Measurements from ENCODE around the gene RPS6KA2.

Gene RPS6KA2

GRCh38 chr6:166478782-166479592 lies 148.1 kb downstream of the RPS6KA2 start:
- no peak for DNase-seq

- no peak for DNase-seq
Observed at GRCh38 chr6:166477647-166478365, 149.2 kb downstream of the RPS6KA2 start.

DNA sequence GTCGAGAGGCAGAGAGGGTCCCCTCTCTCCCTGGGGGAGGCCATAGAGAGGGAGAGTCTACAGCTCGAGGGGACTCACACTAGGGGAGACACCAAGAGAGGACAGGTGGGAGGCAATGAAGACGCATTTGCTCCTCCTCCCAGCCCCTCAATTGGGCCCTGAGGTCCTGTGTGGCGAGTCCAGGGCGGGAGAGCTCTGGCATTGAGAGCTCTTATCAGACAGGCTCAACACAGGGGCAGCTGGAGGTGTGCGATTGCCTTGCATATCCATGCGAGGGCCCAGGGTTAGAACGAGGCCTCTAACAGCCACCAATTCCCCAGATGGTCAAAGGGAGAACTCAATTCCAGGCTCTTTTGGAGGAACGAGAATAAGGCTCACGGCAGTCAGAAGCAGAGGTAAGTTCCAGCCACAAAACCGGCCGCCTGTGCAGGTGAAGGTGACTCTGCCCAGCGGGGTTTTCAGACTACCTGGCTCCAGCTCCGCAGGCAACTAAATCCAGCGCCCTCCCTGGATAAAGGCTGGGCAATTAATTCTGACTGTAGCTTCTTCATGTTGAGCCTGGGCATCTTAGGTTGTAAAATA lies 150.3 kb downstream of the RPS6KA2 start:
- no peak for DNase-seq

GRCh38 chr6:166476061-166476591 lies 150.9 kb downstream of the RPS6KA2 start:
- no peak for DNase-seq

DNA sequence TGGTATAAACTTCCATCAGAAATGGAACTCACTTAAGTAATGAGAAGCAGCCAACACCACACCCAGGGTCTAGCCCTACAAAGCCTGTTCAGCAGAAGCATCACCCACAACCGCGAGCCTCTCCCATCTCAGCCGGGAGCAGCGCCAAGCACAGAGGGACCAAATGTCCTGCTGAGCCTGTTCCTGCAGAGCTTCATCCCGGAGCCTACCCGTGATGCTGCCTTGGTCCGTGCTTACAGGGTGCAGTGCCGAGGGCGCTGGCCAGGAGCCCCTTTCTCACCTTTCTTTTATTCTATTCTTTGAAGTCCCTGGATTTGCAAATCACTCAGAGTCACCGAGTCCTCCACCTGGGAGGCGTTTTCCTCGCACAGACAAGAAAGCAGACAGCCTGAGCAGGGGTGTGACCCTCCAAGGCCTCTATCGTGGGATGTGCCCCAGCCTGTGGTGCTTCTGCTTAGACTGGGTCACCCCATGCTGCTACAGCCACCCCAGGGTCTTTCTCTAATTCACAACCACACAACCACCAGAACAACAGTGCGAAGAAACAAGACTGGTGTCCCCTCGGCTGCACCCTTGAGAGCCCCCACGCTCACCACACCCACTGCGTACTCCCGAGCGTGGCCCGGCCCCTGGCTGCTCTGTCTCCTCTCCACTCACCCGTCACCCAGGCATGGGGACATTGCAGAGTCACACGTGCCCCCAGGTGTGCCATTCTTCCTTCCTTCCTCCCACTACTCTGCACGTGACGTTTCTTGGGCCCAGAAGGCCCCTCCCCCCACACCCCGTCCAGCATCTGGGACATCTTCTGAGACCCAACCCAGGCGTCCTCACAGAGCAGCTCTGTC lies 152.1 kb downstream of the RPS6KA2 start:
- no peak for DNase-seq

GRCh38 chr6:166473886-166474571 lies 153.0 kb downstream of the RPS6KA2 start:
- DNase-seq: no peak

GRCh38 chr6:166472636-166473035 lies 154.4 kb downstream of the RPS6KA2 start:
- no peak for DNase-seq

DNA sequence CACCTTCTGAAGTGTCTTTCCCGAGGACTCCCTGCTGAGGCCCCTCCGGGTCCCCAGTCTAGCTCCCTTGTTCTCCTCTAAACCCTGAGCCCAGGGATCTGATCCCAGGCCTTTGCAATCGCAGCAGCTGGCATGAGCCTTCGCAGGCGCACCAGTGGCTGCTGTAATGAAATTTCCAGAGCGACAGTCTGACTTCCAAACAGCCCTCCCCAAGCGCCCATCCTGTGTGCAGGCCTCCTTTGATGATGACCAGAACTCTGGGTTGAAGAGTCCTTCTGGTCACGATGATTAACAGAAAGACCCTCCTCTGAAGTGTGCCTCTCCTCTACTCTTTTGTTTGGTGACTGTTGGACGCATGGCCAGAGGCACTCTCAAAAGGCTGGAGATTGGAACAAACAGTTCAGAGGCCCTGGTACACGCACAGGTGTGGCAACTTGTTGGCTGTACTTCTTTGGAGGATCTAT lies 155.2 kb downstream of the RPS6KA2 start:
- no peak for DNase-seq

GRCh38 chr6:166470863-166471410 lies 156.1 kb downstream of the RPS6KA2 start:
- no peak for DNase-seq

DNA sequence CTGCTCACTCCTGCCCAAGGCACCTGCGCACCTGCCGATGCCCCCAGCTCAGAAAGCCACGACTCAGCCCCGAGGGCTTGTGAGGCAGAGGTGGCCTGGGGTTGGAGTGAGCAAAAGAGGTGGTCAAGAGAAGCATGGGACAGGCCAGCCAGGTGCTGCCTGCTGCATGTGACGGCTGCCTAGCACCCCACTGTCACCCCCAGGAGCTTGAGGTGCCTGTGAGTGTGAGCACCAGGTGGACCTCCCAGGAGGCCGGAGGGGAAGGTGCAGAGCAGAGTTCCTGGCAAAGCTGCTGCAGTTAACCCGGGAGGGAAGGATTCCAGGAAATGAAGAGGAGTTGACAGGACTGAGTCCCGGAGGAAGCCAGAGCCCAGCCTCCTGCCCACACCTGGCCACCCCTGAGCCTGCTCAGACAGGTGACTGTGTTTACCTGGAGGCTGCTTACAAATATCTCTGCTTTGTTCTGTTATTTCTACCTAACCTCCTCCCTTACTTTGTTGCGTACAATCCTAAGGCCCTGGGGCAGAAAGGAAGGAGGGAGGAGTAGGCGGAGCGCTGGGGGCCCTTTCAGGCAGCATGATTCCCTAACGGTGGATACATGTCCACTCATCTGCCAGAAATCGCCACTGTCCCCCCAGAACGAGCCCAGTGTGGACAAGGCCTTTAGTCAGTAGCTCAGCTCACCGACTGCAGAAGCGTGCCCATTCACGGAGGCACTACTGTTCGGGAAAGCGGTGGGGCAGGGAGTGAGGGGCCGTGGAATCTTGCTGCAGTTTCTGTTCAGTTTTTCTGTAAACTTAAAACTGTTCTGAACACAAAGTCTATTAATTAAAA lies 156.8 kb downstream of the RPS6KA2 start:
- DNase-seq: no peak

GRCh38 chr6:166469426-166469961 lies 157.6 kb downstream of the RPS6KA2 start:
- DNase-seq: no peak

- no peak for DNase-seq
Observed at GRCh38 chr6:166467436-166468000, 159.5 kb downstream of the RPS6KA2 start.

GRCh38 chr6:166466178-166467122 lies 160.6 kb downstream of the RPS6KA2 start:
- no peak for DNase-seq

- DNase-seq: no peak
Observed at GRCh38 chr6:166465671-166466087, 161.4 kb downstream of the RPS6KA2 start.

DNA sequence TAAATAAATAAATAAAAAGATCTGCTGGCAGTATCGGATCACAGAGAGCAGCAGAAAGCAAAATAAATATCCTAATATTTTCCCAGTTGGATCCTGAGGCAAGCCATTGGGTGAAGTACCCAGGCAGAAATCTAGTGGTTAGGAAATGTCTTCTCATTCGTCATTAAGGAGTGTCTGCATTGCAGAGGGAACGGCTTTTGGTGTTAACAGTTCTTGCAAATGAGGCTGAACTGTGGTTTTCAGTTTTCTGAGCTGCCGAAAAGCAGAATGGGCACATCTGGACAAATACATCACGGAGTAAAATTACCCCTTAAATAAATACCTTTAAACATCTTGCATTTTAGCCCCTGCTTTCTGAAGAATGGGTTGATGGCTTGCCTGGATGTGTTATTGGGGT lies 162.1 kb downstream of the RPS6KA2 start:
- no peak for DNase-seq

- DNase-seq: no peak
Observed at GRCh38 chr6:166464068-166465002, 162.7 kb downstream of the RPS6KA2 start.

DNA sequence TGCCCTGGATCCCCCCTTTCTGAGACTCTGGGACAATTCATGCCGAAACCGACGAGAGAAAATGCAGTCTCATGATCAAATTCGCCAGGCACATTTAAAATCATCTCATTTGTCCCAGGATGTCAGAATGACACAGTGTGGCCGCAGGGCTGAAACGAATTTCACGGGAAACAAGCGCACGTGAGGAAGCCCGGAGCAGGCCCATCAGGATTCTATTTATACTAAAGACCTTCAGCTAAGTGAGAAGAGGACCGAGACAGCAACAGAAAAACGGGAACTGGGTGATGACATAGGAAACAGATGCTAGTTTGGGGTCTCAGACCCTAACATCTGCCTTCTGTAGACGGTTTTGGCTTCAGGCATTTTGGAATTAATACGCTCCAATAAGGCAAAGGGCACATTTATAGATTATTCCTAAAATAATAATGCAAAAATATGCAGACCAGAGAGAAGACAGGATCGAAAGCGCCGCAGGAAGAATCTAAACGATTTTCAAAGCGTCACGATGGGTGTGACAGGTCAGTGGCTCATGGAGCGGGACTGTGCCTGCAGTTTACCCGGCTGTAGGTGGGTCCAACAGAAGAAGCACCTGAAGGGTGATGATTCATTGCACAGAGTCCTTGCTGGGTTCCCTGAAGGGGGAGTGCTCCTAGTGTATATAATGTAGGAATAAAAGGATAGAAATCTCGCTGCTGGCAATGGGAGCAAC lies 163.5 kb downstream of the RPS6KA2 start:
- no peak for DNase-seq
